MM.1S (cell line): Measurements from ENCODE around the gene TBX2.

Source experiments
- DNase-seq: peaks from one replicate; pipeline ENCODE4 v3.0.0-alpha.2; 2015
- H2AFZ ChIP-seq: fragments of 300-600 bp; sonication (generic); 2 replicates; pipeline ENCODE4 v1.6.0; 2016; ENCODE audit warnings: antibody characterized with exemption, low read length
- H3F3A ChIP-seq: fragments of 300-600 bp; sonication (generic); 2 replicates; pipeline ENCODE4 v1.6.1; 2016; ENCODE audit warnings: mild to moderate bottlenecking, antibody characterized with exemption, low read length, moderate library complexity, mixed read lengths; ENCODE audit not compliant: insufficient read depth
- H3K27ac ChIP-seq: fragments of 300-600 bp; sonication (generic); 2 replicates; pipeline ENCODE4 v1.5.1; 2016; ENCODE audit warnings: mild to moderate bottlenecking, low read length
- H3K27me3 ChIP-seq: fragments of 300-600 bp; sonication (generic); replicated peaks from 2 replicates; pipeline ENCODE4 v1.6.0; 2016; ENCODE audit warnings: low read length; ENCODE audit not compliant: insufficient read depth
- H3K36me3 ChIP-seq: fragments of 300-600 bp; sonication (generic); replicated peaks from 2 replicates; pipeline ENCODE4 v1.6.1; 2016; ENCODE audit warnings: mild to moderate bottlenecking, low read length, mixed read lengths; ENCODE audit not compliant: insufficient read depth
- H3K4me1 ChIP-seq: fragments of 300-600 bp; sonication (generic); 2 replicates; pipeline ENCODE4 v1.6.1; 2016; ENCODE audit warnings: low read length, mixed read lengths
- H3K4me2 ChIP-seq: fragments of 300-600 bp; sonication (generic); 2 replicates; pipeline ENCODE4 v1.6.0; 2016; ENCODE audit warnings: low read depth, low read length
- H3K4me3 ChIP-seq: fragments of 300-600 bp; sonication (generic); 2 replicates; pipeline ENCODE4 v1.5.1; 2016; ENCODE audit warnings: low read length, mixed read lengths
- H3K79me2 ChIP-seq: fragments of 300-600 bp; sonication (generic); 2 replicates; pipeline ENCODE4 v1.6.1; 2016; ENCODE audit warnings: mixed run types, low read length, mixed read lengths
- H3K9ac ChIP-seq: fragments of 300-600 bp; sonication (generic); 2 replicates; pipeline ENCODE4 v1.6.1; 2016; ENCODE audit warnings: low read length, mixed read lengths
- H3K9me2 ChIP-seq: fragments of 300-600 bp; sonication (generic); replicated peaks from 2 replicates; pipeline ENCODE4 v1.6.1; 2016; ENCODE audit warnings: mild to moderate bottlenecking, low read length, mixed read lengths; ENCODE audit not compliant: insufficient read depth
- H3K9me3 ChIP-seq: fragments of 300-600 bp; sonication (generic); replicated peaks from 2 replicates; pipeline ENCODE4 v1.6.1; 2016; ENCODE audit warnings: mild to moderate bottlenecking, low read length, mixed read lengths; ENCODE audit not compliant: insufficient read depth
- H4K20me1 ChIP-seq: fragments of 300-600 bp; sonication (generic); 2 replicates; pipeline ENCODE4 v1.6.1; 2016; ENCODE audit warnings: mild to moderate bottlenecking, low read length, moderate library complexity, mixed read lengths; ENCODE audit not compliant: insufficient read depth
- EZH2 ChIP-seq: fragments of 300-600 bp; sonication (generic); optimal IDR thresholded peaks from 2 replicates; pipeline ENCODE3; 2017; ENCODE audit warnings: low read depth, mild to moderate bottlenecking, antibody characterized with exemption, low read length, mixed read lengths
- EZH2phosphoT487 ChIP-seq: fragments of 300-600 bp; sonication (generic); IDR thresholded peaks from 2 replicates; pipeline ENCODE4 v1.6.1; 2018; ENCODE audit warnings: antibody characterized with exemption, low read length
- TF ChIP-seq, protein P1 (sequence below): fragments of 300-600 bp; sonication (generic); IDR thresholded peaks from 2 replicates; pipeline ENCODE4 v1.5.1; 2016; ENCODE audit warnings: antibody characterized with exemption, low read length, mixed read lengths

The TBX2 gene

DNA sequence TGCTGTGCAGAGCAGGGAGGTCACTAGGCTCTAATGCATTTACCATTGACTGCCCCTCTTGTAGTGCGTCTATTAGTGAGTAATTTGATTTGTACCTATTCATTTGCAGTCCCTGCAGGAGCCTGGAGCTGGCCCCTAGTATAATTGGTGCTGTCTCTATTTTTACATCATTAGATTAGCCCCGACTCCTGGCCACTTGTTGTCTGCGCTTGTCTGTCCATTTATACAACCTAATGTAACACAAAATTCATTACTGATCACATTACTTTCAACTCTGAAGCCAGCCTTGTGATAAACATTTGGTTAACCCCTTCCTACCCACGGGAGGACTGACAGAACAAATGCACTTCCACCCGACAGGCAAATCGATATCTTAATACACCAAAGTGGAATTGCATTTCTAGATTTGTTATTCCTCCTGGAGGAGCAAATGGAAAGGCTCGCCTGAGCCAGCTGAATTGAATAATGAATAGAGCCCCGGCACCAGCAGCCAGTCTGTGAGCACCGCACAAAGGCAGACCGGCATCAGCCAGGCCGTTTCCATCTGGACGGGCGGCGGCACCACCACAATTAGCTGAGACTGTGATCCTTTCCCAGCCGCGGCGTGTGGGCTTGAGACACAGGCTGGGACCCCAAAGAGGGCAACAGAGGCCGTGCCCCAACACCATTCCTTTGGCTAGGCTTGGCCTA, 18.7 kb upstream of the TBX2 start:
- H3K4me1 ChIP-seq, result no peaks in the 10 kb centered on the region
- TF ChIP-seq, protein P1, sequence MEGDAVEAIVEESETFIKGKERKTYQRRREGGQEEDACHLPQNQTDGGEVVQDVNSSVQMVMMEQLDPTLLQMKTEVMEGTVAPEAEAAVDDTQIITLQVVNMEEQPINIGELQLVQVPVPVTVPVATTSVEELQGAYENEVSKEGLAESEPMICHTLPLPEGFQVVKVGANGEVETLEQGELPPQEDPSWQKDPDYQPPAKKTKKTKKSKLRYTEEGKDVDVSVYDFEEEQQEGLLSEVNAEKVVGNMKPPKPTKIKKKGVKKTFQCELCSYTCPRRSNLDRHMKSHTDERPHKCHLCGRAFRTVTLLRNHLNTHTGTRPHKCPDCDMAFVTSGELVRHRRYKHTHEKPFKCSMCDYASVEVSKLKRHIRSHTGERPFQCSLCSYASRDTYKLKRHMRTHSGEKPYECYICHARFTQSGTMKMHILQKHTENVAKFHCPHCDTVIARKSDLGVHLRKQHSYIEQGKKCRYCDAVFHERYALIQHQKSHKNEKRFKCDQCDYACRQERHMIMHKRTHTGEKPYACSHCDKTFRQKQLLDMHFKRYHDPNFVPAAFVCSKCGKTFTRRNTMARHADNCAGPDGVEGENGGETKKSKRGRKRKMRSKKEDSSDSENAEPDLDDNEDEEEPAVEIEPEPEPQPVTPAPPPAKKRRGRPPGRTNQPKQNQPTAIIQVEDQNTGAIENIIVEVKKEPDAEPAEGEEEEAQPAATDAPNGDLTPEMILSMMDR, result no peak
- TF ChIP-seq EZH2 (no peak), EZH2phosphoT487 (no peak)
- H3K4me3 ChIP-seq, result no peak overlapping the region
- no peak overlapping the region for H3K9ac ChIP-seq
- no peaks in the 10 kb centered on the region for H3K36me3 ChIP-seq
- H3K79me2 ChIP-seq, result no peaks in the 10 kb centered on the region
- no peaks in the 10 kb centered on the region for H3K27me3 ChIP-seq
- H3K9me3 ChIP-seq, result no peaks in the 10 kb centered on the region
- no peaks in the 10 kb centered on the region for H4K20me1 ChIP-seq
- DNase-seq, result no peak
- no peaks in the 10 kb centered on the region for H3K9me2 ChIP-seq
- no peaks in the 10 kb centered on the region for H3F3A ChIP-seq
- no peak overlapping the region for H3K4me2 ChIP-seq
- no peak overlapping the region for H2AFZ ChIP-seq
- H3K27ac ChIP-seq, result no peak overlapping the region

DNA sequence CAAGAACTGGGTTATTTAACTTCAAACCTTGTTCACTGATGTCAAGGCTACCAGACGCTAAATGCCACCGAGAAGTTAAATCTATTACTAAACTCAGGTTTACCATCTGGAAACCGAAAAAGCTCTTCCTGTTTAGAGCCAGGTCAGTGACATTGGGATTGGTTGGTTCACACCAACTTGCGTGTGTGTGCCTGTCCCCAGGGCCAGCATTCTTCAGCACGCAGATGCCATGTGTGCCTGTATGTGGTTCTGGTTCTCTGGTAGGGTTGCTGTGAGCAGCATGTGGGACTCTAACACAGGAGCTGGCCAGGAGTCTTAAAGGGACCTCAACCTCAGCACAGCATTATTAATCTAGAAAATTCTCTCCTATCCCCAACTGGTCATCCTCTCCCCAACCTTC, 18.1 kb upstream of the TBX2 start:
- H3K9me3 ChIP-seq, result no peaks in the 10 kb centered on the region

DNA sequence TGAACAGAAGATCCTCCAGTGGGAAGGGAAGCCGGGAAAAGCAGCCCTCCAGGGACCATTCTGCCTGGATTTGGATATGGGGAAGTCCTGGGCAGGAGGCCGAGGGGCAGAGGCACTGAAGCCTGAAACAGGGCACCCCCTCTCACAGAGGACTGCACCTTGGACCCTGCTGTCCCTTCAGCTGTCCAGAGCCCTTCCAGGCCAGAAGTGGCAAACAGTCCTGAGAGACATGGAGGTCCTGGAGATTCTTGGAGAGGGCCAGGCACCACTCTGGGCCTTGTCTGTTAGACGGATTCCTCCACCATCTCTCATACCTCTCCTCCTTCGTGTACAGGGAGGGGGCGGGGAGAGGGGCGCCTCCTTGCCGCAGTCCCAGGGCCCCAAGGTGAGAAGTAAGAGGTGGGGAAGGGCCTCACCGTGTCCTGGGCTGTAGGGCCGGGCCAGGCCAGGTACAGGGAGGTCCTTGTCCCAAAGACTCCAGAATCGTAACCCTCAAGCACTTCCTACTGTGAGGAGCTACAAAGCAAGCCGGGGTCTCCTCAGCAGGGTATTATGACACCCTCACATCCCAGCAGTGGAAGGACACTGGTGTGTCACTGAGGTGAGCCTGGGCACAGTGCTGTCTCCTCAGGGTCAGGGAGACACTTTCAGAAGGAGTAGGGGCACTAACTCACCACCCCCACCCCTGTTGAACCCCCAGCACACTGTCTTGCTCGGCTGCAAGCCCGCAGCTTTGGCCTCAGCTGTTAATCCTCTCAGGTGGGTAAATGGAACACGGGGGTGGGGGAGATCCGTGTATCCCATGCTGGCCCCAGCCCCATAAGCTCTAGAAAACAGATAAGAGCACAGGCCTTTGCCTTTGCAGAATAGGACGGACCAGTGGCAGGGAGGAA, 16.6 kb upstream of the TBX2 start:
- Histone ChIP-seq H3F3A (no peaks in the 10 kb centered on the region), H3K4me2 (no peak overlapping the region), H3K4me1 (no peaks in the 10 kb centered on the region), H2AFZ (no peak overlapping the region), H3K36me3 (no peaks in the 10 kb centered on the region), H3K9ac (no peak overlapping the region), H4K20me1 (no peaks in the 10 kb centered on the region), H3K27me3 (no peaks in the 10 kb centered on the region), H3K9me2 (no peaks in the 10 kb centered on the region), H3K9me3 (no peaks in the 10 kb centered on the region), H3K79me2 (no peaks in the 10 kb centered on the region), H3K27ac (no peak overlapping the region), H3K4me3 (no peak overlapping the region)
- no peak for DNase-seq
- TF ChIP-seq EZH2phosphoT487, result no peak
- TF ChIP-seq, protein P1, result no peak
- TF ChIP-seq EZH2, result no peak

More for the DNA sequence above, 18.1 kb upstream of the TBX2 start:
- H3K27ac ChIP-seq, result no peak overlapping the region
- H3K79me2 ChIP-seq, result no peaks in the 10 kb centered on the region
- TF ChIP-seq EZH2phosphoT487 (no peak), EZH2 (no peak)
- TF ChIP-seq, protein P1, result no peak
- no peak overlapping the region for H3K4me2 ChIP-seq
- no peaks in the 10 kb centered on the region for H3K36me3 ChIP-seq
- H3K4me3 ChIP-seq, result no peak overlapping the region
- H2AFZ ChIP-seq, result no peak overlapping the region
- H3K9me2 ChIP-seq, result no peaks in the 10 kb centered on the region
- no peaks in the 10 kb centered on the region for H3F3A ChIP-seq
- H3K27me3 ChIP-seq, result no peaks in the 10 kb centered on the region
- no peaks in the 10 kb centered on the region for H3K4me1 ChIP-seq
- DNase-seq, result no peak
- H3K9ac ChIP-seq, result no peak overlapping the region
- H4K20me1 ChIP-seq, result no peaks in the 10 kb centered on the region
